Epithelial cell of proximal tubule (primary cell): ENCODE results near the gene CLEC10A. TPM values are rescaled to one million over a fixed set of nuclear protein-coding genes. Genes with fewer than 3 reads are reported as not detected.
A peak's percentile ranks its signal among the peaks of the same experiment; 100 is the strongest.

ENCODE experiments used
- DNase-seq: peaks from one replicate; pipeline ENCODE4 v3.0.0-alpha.2; 2011; ENCODE audit warnings: low read depth
- H3K4me3 ChIP-seq: 2 replicates; pipeline ENCODE4 v1.5.1; 2011; ENCODE audit warnings: low read depth, mild to moderate bottlenecking, low read length
- total RNA-seq: library from RNA; depleted of rRNA; stranded (reverse); fragments of >200 nt; gene quantifications from 2 replicates; pipeline ENCODE4 v1.2.3, GENCODE V29; 2015
- TF ChIP-seq, protein P1 (sequence below): conservative IDR thresholded peaks from 2 replicates; pipeline ENCODE4 v1.5.1; 2012; ENCODE audit warnings: low read depth, mild to moderate bottlenecking, low read length

Gene CLEC10A
- total RNA-seq, 1 donor from 2014 or later: not detected

DNA sequence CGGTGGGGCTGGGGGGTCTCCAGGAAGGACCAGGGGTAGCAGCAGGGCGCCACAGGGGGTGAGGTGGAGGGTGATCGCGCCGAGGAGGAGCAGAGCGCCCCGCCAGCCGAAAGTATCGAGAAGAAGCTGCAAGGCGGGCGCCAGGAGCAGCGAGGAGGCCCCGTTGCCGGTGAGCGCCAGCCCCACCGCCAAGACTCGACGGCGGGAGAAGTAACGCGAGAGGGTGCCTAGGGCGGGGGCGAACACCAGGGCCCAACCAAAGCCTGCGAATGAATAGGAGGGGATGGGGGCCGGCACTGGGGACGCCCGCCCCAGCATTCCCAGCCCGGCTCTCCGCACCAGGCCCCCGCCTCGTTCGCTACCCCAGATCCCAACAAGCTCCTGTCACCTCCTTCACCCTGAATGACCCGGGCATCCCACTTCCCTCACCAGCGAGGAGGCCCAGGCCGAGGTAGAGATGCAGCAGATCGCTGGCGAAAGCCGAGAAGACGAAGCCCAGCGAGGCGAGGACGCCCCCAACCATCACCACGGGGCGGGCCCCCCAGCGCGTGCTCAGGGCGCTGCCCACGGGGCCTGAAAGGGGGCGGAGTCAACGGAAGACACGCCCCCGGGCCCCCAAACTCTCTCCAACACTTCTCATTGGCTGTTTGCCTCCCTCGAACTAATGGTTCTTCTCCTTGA, 37.4 kb downstream of the CLEC10A start:
- TF ChIP-seq, protein P1, sequence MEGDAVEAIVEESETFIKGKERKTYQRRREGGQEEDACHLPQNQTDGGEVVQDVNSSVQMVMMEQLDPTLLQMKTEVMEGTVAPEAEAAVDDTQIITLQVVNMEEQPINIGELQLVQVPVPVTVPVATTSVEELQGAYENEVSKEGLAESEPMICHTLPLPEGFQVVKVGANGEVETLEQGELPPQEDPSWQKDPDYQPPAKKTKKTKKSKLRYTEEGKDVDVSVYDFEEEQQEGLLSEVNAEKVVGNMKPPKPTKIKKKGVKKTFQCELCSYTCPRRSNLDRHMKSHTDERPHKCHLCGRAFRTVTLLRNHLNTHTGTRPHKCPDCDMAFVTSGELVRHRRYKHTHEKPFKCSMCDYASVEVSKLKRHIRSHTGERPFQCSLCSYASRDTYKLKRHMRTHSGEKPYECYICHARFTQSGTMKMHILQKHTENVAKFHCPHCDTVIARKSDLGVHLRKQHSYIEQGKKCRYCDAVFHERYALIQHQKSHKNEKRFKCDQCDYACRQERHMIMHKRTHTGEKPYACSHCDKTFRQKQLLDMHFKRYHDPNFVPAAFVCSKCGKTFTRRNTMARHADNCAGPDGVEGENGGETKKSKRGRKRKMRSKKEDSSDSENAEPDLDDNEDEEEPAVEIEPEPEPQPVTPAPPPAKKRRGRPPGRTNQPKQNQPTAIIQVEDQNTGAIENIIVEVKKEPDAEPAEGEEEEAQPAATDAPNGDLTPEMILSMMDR: no peak
- no peak overlapping the region for H3K4me3 ChIP-seq
- DNase-seq: no peak

DNA sequence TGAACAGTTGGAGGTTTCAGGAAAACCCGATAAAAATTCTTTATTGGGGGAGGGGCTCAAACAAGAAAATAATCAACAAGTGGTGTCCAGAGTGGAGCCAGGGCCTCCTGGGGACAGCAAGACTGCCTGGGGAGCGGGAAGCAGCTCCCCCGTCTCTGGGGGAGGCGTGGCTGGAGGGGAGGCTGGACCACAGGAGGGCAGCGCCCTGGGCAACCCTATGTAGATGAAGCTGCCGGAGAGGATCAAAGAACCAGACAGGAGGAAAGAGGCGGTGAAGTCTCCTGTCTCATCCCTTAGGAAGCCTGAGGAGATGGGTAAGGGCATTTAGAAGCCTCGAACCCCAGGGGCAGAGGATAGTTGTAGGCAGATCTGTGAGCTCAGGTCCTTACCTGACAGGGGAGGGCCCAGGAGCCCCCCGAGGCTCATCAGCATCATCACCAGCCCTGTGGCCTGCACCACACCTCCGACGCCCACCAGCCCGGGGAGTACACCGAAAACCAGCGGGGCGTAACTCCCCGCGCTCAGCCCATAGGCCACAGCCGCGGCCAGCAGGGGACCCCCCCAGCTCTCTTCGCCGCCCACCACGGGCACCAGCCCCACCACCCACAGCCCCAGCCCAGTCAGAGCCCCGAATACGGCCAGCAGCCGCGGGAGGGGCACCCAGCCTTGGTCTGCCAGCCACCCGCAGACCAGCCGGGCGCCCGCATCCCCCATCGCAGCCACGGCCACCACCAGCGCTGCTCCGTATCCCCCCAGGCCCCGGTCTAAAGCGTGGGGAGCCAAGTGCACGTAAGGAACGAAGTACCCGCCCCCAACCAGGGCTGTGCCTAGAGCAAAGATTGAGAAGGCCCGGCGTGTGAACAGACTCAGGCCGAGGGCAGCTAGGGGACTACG, 38.2 kb downstream of the CLEC10A start:
- TF ChIP-seq, protein P1: no peak
- H3K4me3 ChIP-seq: no peak overlapping the region
- no peak for DNase-seq

DNA sequence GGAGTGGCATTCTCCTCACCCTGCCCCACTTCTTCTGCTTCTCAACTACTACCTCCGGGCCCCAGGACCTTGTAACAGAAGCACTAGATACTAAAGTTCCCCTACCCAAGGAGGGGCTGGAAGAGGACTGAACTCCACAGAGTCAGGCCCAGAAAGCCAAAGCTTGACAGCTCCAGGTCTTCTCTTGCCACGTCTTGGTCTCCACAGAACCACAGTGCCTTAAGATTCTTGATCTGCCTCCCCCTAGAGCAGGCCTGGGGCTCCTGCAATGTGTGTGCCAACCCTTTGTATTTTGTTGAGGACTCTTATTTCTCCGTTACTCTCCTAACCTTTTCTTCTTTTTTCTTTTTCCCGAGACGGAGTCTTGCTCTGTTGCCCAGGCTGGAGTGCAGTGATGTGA, 40.2 kb downstream of the CLEC10A start:
- H3K4me3 ChIP-seq: no peak overlapping the region
- no peak for DNase-seq
- TF ChIP-seq, protein P1: no peak

DNA sequence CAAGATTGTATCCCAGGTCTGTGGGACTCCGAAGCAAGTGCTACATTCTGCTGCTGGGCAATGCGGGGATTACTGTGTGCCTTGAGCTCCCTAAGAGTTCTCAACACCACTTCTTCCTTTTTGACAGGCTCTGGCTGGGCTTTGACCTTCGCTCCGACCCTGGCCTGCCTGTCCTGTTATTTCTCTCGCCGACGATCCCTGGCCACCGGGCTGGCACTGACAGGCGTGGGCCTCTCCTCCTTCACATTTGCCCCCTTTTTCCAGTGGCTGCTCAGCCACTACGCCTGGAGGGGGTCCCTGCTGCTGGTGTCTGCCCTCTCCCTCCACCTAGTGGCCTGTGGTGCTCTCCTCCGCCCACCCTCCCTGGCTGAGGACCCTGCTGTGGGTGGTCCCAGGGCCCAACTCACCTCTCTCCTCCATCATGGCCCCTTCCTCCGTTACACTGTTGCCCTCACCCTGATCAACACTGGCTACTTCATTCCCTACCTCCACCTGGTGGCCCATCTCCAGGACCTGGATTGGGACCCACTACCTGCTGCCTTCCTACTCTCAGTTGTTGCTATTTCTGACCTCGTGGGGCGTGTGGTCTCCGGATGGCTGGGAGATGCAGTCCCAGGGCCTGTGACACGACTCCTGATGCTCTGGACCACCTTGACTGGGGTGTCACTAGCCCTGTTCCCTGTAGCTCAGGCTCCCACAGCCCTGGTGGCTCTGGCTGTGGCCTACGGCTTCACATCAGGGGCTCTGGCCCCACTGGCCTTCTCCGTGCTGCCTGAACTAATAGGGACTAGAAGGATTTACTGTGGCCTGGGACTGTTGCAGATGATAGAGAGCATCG, 41.8 kb downstream of the CLEC10A start:
- no peak overlapping the region for H3K4me3 ChIP-seq
- no peak for DNase-seq
- TF ChIP-seq, protein P1: no peak

DNA sequence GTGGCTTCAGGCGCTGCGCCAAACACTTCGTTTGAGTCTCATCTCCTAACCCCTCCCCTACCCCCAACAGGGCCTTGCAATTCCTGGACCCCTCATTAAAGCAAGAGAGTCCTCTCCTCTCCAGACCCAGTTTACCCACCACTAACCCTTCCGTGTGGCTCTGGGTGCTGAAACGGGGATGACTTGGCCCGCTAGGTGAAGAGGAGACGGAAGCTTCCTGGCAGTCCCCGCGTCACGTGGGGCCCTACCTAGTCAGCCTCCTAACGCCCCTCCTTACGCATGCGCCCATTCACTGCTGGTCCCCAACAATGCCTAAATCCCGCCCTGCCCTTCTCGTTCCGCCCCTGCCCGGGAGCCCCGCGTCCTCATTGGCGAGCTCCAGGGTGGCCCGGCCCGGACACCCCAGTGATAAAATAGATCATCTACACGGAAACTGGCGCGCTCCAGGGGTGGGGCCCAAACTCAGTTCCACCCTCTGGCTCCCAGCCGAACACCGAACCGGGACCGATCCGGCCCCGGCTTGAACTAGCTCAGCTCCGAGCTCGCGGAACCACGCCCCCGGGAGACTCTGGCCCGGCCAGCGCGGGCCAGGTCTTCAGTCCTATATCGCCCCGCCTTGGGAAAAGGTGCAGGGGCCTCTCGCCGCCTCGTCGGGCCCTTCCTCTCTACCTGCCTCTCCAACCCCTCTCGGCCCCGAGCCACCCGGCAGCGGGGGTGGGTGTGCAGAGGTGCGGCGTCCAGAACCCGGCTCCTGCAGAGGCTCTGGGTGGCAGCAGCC, 44.3 kb downstream of the CLEC10A start, which contains the start of gene SLC16A13:
Gene SLC16A13 (plus strand): TSS at position 425 of the 778 bp plus-strand sequence. CDS start 368 bp downstream, outside the sequence.
- peak within 1 kb of the TSS; percentile 59 for H3K4me3 ChIP-seq
- no peak for DNase-seq
- TF ChIP-seq, protein P1: no peak

DNA sequence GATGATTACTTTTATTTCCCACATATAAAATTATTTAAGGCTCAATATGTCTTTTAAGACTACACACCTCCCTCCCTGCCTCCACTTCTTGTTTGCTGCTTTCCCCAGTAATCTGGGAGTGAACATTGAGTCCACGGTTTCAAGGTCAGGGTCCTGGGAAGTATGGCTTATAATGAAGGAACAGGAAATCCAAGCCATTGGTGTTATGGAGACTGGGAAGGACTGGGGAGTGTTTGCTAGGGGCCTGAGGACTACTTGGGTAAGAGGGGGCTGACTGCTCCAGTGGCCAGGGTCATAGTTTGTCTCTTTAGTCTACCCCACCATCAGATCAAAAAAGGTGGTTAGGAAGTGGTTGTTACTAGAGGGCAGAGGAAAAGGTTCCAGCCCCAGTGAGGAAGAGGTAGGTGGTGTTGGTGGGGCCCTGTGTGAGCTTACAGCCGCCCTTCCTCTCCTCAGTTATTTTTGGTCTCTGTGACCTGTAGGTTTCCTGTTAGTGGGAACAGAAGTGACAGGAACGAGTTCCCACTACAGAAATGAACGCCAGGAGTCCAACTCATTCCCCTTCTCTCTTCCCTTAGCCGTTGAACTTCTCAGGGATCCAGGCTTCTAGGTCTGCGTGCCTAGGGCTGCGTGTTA, 45.0 kb downstream of the CLEC10A start:
- DNase-seq: no peak
- H3K4me3 ChIP-seq: peak overlapping the region; percentile 59
- TF ChIP-seq, protein P1: no peak
